Measurements from ENCODE around the gene SARDH. TPM values are rescaled to one million over a fixed set of nuclear protein-coding genes. Genes with fewer than 3 reads are reported as not detected.

SARDH gene
- total RNA-seq, 1 donor from 2014 or later: 12.9 TPM

DNA sequence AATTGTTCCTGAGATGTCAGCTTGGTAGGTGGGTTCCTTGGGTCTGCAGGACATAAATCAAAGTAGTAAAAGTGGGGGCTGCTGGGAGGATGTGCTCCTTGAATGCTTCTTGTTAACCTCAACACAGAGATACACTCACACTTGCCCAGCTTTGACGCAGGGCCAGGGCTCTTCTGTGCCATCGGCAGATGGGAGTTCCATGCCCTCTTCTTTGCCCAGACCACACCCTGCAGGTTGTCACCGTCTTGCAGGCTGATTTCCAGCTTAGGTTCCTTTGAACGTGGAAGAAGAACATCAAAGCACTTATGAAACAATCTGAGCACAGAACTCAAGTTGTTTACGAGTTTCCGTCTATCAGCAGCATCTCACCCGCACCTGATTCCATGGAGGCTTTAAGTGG is 91.0 kb downstream of the SARDH start:
- Mint-ChIP-seq H3K36me3 (no peaks in the 10 kb centered on the region), H3K9me3 (no peaks in the 10 kb centered on the region), H3K4me3 (no peak overlapping the region), H3K27ac (no peak overlapping the region), H3K4me1 (no peaks in the 10 kb centered on the region), H3K27me3 (ENCODE audit: low read depth) (peaks cover 7% of the 10 kb centered on the region)
- DNase-seq (ENCODE audit: low spot score in 2 of 2, unreplicated experiment in 2 of 2): no peak
- no peak for TF ChIP-seq CTCF (IDR thresholded peaks at IDR 0.05; ENCODE audit: unreplicated experiment)

DNA sequence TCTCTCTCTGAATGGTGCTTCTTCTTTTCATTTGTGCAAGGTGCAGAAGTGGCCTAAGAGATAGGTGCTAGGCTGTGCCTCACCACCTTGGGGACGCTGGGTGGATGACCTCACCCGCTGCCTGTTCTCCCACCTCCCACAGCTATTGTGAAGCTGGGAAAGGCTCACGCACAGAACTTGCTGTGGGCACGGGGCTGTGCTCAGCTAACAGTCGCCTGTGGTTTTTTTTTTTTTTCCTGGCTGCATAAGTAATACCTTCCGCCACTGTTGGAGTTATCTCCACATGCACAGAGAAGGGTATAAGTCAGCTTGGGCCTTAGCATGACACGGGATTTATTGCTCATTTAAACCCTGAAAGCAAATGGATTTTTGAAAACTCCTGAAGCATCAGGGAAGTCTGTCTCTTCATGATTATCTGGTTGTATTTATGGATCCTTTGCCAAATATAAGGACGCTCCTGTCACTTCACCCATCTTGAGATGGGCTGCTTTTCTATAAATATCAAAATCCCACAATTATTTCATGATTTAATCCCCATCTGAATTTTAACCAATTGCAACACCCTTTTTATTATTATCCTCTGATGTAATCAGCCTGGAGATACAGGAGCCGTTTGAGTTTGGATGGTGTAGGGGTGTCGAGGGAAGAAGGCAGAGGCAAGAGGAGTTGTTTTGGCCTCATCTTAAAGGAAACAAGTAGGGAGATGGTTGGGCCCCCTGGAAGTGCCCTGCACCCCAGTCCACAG is 93.0 kb downstream of the SARDH start:
- no peak overlapping the region for H3K27ac Mint-ChIP-seq

GRCh38 chr9:133643978-133644760 is 94.0 kb downstream of the SARDH start:
- TF ChIP-seq CTCF (IDR thresholded peaks at IDR 0.05; ENCODE audit: unreplicated experiment): no peak
- peaks cover 11% of the 10 kb centered on the region for H3K27me3 Mint-ChIP-seq (ENCODE audit: low read depth)
- H3K27ac Mint-ChIP-seq: no peak overlapping the region
- DNase-seq (ENCODE audit: low spot score in 2 of 2, unreplicated experiment in 2 of 2): no peak
- H3K4me3 Mint-ChIP-seq: no peak overlapping the region
- H3K36me3 Mint-ChIP-seq: no peaks in the 10 kb centered on the region
- H3K4me1 Mint-ChIP-seq: no peaks in the 10 kb centered on the region
- H3K9me3 Mint-ChIP-seq: no peaks in the 10 kb centered on the region

More for the DNA sequence above, 93.0 kb downstream of the SARDH start:
- no peak for DNase-seq (ENCODE audit: low spot score in 2 of 2, unreplicated experiment in 2 of 2)
- H3K4me3 Mint-ChIP-seq: no peak overlapping the region
- no peaks in the 10 kb centered on the region for H3K9me3 Mint-ChIP-seq
- peaks cover 12% of the 10 kb centered on the region for H3K27me3 Mint-ChIP-seq (ENCODE audit: low read depth)
- no peak for TF ChIP-seq CTCF (IDR thresholded peaks at IDR 0.05; ENCODE audit: unreplicated experiment)
- H3K4me1 Mint-ChIP-seq: no peaks in the 10 kb centered on the region
- H3K36me3 Mint-ChIP-seq: no peaks in the 10 kb centered on the region

DNA sequence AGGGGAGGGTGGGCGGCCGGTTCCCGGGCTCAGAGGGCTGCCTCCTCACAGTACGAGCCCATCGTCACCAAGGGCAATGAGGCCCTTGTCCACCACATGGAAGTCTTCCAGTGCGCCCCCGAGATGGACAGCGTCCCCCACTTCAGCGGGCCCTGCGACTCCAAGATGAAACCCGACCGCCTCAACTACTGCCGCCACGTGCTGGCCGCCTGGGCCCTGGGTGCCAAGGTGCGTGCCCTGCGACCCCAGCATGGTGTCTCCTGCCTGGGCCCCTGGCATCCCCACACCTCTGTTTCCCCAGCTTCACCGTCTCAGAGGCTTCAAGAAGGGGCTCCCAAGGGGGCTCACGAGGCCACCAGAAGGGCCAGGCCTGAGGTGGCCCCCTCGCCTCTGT is 94.8 kb downstream of the SARDH start:
- H3K36me3 Mint-ChIP-seq: no peaks in the 10 kb centered on the region
- DNase-seq (ENCODE audit: low spot score in 2 of 2, unreplicated experiment in 2 of 2): no peak
- H3K4me3 Mint-ChIP-seq: no peak overlapping the region
- TF ChIP-seq CTCF (IDR thresholded peaks at IDR 0.05; ENCODE audit: unreplicated experiment): no peak
- H3K27ac Mint-ChIP-seq: no peak overlapping the region
- H3K27me3 Mint-ChIP-seq (ENCODE audit: low read depth): peaks cover 13% of the 10 kb centered on the region
- H3K4me1 Mint-ChIP-seq: no peaks in the 10 kb centered on the region
- no peaks in the 10 kb centered on the region for H3K9me3 Mint-ChIP-seq

DNA sequence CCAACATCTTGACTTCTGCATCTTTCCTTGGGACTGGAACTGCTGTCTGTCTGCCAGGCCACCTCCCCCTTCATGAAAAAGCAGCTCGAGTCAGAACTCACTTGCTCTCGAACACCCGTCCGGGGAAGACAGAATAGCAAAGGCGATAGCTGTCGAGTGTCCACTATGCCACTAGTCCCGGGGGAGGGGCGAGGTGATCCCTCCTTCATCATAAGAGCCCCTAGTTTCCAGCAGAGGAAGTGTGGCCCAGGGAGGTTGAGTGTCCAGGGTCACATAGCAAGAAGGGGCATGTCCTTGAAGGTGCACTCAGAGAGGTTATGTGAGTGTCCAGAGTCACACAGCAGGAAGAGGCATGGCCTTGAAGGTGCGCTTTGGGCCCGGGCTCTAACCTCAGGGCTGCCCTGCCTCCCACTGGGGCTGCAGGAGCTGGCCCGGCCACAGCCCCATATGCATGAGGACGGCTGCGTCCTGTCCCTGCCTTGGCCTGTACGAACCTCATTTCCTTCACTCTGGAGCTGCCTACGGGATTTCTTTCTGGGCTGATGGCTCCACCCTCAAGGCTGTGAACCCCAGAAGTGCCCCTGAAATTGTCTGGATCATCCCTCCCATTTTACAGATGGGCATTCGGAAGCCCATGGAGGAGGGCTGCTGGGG is 95.3 kb downstream of the SARDH start:
- H3K27me3 Mint-ChIP-seq (ENCODE audit: low read depth): peaks cover 13% of the 10 kb centered on the region
- no peaks in the 10 kb centered on the region for H3K36me3 Mint-ChIP-seq
- no peak for DNase-seq (ENCODE audit: low spot score in 2 of 2, unreplicated experiment in 2 of 2)
- no peaks in the 10 kb centered on the region for H3K9me3 Mint-ChIP-seq
- no peak overlapping the region for H3K4me3 Mint-ChIP-seq
- no peak for TF ChIP-seq CTCF (IDR thresholded peaks at IDR 0.05; ENCODE audit: unreplicated experiment)
- no peaks in the 10 kb centered on the region for H3K4me1 Mint-ChIP-seq
- no peak overlapping the region for H3K27ac Mint-ChIP-seq

Data from mesothelial cell of epicardium (in vitro differentiated cells).